K562 (cell line): ENCODE results near the gene KCNK1. TPM values are rescaled to one million over a fixed set of nuclear protein-coding genes. Genes with fewer than 3 reads are reported as not detected.
A peak's percentile ranks its signal among the peaks of the same experiment; 100 is the strongest.

Experiments
- BRF1 ChIP-seq: IDR thresholded peaks from 3 replicates; pipeline ENCODE4 v1.6.1; 2011; ENCODE audit warnings: borderline replicate concordance, mild to moderate bottlenecking; ENCODE audit not compliant: insufficient read length; ENCODE audit errors: extremely low read depth
- CBX2 ChIP-seq: fragments of 200-600 bp; sonication (generic); IDR thresholded peaks from one replicate; pipeline ENCODE4 v1.6.1; 2012; ENCODE audit warnings: mild to moderate bottlenecking, low read length, inconsistent platforms; ENCODE audit not compliant: insufficient read depth, poor library complexity, severe bottlenecking
- CCNT2 ChIP-seq: IDR thresholded peaks from 2 replicates; pipeline ENCODE4 v1.6.1; 2011; ENCODE audit warnings: borderline replicate concordance, low read depth, mild to moderate bottlenecking, moderate library complexity, mixed read lengths, low read length; ENCODE audit not compliant: insufficient read length; ENCODE audit errors: extremely low read depth
- CEBPB ChIP-seq: fragments of 450-650 bp; IDR thresholded peaks from 2 replicates; pipeline ENCODE4 v1.6.1; 2016; ENCODE audit warnings: missing genetic modification characterization, missing compliant biosample characterization
- CXXC5 ChIP-seq: fragments of 250-450 bp; sonication (Bioruptor Pico); IDR thresholded peaks from 2 replicates; pipeline ENCODE4 v1.8.0; 2022; ENCODE audit warnings: inconsistent platforms, mild to moderate bottlenecking, moderate library complexity
- FIP1L1 ChIP-seq: fragments of 200-400 bp; formaldehyde crosslinking; IDR thresholded peaks from 2 replicates; pipeline ENCODE4 v1.6.1; 2018; ENCODE audit warnings: mild to moderate bottlenecking, low read depth, low read length; ENCODE audit not compliant: poor library complexity, severe bottlenecking
- FOS ChIP-seq: IDR thresholded peaks from 3 replicates; pipeline ENCODE4 v1.6.1; 2011; ENCODE audit not compliant: insufficient read length; ENCODE audit errors: extremely low read depth
- FOSL1 ChIP-seq: fragments of 200-800 bp; sonication (Bioruptor generic); conservative IDR thresholded peaks from 2 replicates; pipeline ENCODE4 v1.6.1; 2016; ENCODE audit warnings: missing genetic modification characterization, missing compliant biosample characterization
- IRF2 ChIP-seq: sonication (generic); formaldehyde crosslinking; IDR thresholded peaks from 2 replicates; pipeline ENCODE4 v1.8.1; 2022; ENCODE audit warnings: mild to moderate bottlenecking, missing genetic modification reagents
- KHSRP ChIP-seq: fragments of 450-650 bp; IDR thresholded peaks from 2 replicates; pipeline ENCODE4 v1.6.1; 2017
- KLF10 ChIP-seq: fragments of 250-450 bp; sonication (Bioruptor Pico); IDR thresholded peaks from 2 replicates; pipeline ENCODE4 v1.6.1; 2021; ENCODE audit warnings: matching md5 sums
- MAZ ChIP-seq, 2 experiments: fragments of 450-650 bp in 1 of 2; sonication (generic) in 1 of 2; formaldehyde crosslinking; IDR thresholded peaks in 1 of 2; conservative IDR thresholded peaks in 1 of 2; 2 replicates each; pipeline versions ENCODE4 v1.4.0 to v1.5.0; 2020; ENCODE audit warnings: mild to moderate bottlenecking in 1 of 2, missing genetic modification reagents in 1 of 2
- SIRT6 ChIP-seq: IDR thresholded peaks from one replicate; pipeline ENCODE4 v1.6.1; 2012; ENCODE audit warnings: low read depth, mild to moderate bottlenecking, control low read depth, inconsistent platforms, low read length, moderate library complexity
- SNRNP70 ChIP-seq: fragments of 200-400 bp; formaldehyde crosslinking; optimal IDR thresholded peaks from 2 replicates; pipeline ENCODE3; 2017; ENCODE audit warnings: low read depth, low read length
- TEAD2 ChIP-seq: fragments of 450-650 bp; IDR thresholded peaks from 2 replicates; pipeline ENCODE4 v1.6.1; 2016; ENCODE audit warnings: missing genetic modification characterization, control low read depth, missing compliant biosample characterization
- ZNF23 ChIP-seq: fragments of 250-450 bp; sonication (Bioruptor Pico); IDR thresholded peaks from 2 replicates; pipeline ENCODE4 v1.4.0; 2020; ENCODE audit warnings: mild to moderate bottlenecking
- ZNF699 ChIP-seq: fragments of 250-450 bp; sonication (Bioruptor Pico); IDR thresholded peaks from 2 replicates; pipeline ENCODE4 v1.8.0; 2021; ENCODE audit warnings: mild to moderate bottlenecking, moderate library complexity; ENCODE audit not compliant: insufficient replicate concordance
- ZZZ3 ChIP-seq: fragments of 450-650 bp; IDR thresholded peaks from 2 replicates; pipeline ENCODE4 v1.6.1; 2016; ENCODE audit warnings: antibody characterized with exemption, mild to moderate bottlenecking, moderate library complexity
- polyA plus RNA-seq, 8 experiments: library from polyadenylated mRNA; depleted of rRNA in 4 of 8; stranded (reverse) in 5 of 8; unstranded in 3 of 8; fragments of >200 nt; fragmentation: Nextera tagmentation in 2 of 8; fragmentation: Illumina TruSeq in 1 of 8; extraction: Ambion mirVana in 2 of 8; extraction: Trizol in 1 of 8; gene quantifications; 2 replicates each; pipeline versions ENCODE4 v1.2.1 to v1.2.3, GENCODE V29; 2011 to 2014; ENCODE audit warnings: inconsistent platforms in 1 of 8, missing spikeins in 1 of 8
- total RNA-seq, 7 experiments: library from RNA; depleted of rRNA in 6 of 7; stranded (reverse); fragments of >200 nt in 6 of 7; fragmentation: Illumina TruSeq in 2 of 7; extraction: Trizol in 2 of 7; gene quantifications; 2 replicates each; pipeline versions ENCODE4 v1.2.1 to v1.2.3, GENCODE V29; 2011 to 2021; ENCODE audit warnings: low replicate concordance in 1 of 7
- TF ChIP-seq, protein P1 (sequence below): fragments of 250-450 bp; sonication (Bioruptor Pico); IDR thresholded peaks from 2 replicates; pipeline ENCODE4 v1.4.0; 2020
- TF ChIP-seq, protein P2 (sequence below), 2 experiments: fragments of 250-450 bp in 1 of 2; fragments of 450-650 bp in 1 of 2; sonication (Bioruptor Pico) in 1 of 2; IDR thresholded peaks; 2 replicates each; pipeline versions ENCODE4 v1.6.1 to v1.8.0; 2016 to 2021; ENCODE audit warnings: mild to moderate bottlenecking in 2 of 2, moderate library complexity in 2 of 2, missing compliant biosample characterization in 1 of 2, missing genetic modification characterization in 1 of 2
- TF ChIP-seq, protein P3 (sequence below): fragments of 200-400 bp; formaldehyde crosslinking; IDR thresholded peaks from 2 replicates; pipeline ENCODE4 v1.6.1; 2017; ENCODE audit warnings: mild to moderate bottlenecking, low read depth, low read length, moderate library complexity

KCNK1 gene
- total and polyA plus RNA-seq, 9 of the 15 experiments (the other 6 are each of a cell fraction or from before 2014, with no cell fraction given) = 3.1 to 22.7 (median 6.0) TPM

DNA sequence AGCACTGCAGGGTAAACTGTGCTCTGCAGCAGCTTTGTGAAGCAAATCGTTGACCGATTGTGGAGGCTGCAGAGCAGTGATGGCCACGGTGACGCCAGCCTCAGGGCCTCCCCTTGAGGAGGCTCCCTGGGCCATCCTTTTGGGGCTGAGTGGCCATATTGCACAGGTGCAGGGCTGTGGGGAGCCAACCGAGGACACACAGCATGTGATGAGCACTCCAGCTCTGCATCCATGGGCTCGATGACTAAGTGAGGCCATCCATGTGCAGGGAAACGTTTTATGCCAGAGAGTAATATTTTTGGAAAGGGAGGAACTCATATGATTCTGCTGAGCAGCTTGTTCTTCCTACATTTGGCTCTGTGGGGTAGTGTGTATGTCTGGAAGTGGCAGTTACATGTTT lies 24.6 kb downstream of the KCNK1 start (continued):
- TF ChIP-seq, protein P1, sequence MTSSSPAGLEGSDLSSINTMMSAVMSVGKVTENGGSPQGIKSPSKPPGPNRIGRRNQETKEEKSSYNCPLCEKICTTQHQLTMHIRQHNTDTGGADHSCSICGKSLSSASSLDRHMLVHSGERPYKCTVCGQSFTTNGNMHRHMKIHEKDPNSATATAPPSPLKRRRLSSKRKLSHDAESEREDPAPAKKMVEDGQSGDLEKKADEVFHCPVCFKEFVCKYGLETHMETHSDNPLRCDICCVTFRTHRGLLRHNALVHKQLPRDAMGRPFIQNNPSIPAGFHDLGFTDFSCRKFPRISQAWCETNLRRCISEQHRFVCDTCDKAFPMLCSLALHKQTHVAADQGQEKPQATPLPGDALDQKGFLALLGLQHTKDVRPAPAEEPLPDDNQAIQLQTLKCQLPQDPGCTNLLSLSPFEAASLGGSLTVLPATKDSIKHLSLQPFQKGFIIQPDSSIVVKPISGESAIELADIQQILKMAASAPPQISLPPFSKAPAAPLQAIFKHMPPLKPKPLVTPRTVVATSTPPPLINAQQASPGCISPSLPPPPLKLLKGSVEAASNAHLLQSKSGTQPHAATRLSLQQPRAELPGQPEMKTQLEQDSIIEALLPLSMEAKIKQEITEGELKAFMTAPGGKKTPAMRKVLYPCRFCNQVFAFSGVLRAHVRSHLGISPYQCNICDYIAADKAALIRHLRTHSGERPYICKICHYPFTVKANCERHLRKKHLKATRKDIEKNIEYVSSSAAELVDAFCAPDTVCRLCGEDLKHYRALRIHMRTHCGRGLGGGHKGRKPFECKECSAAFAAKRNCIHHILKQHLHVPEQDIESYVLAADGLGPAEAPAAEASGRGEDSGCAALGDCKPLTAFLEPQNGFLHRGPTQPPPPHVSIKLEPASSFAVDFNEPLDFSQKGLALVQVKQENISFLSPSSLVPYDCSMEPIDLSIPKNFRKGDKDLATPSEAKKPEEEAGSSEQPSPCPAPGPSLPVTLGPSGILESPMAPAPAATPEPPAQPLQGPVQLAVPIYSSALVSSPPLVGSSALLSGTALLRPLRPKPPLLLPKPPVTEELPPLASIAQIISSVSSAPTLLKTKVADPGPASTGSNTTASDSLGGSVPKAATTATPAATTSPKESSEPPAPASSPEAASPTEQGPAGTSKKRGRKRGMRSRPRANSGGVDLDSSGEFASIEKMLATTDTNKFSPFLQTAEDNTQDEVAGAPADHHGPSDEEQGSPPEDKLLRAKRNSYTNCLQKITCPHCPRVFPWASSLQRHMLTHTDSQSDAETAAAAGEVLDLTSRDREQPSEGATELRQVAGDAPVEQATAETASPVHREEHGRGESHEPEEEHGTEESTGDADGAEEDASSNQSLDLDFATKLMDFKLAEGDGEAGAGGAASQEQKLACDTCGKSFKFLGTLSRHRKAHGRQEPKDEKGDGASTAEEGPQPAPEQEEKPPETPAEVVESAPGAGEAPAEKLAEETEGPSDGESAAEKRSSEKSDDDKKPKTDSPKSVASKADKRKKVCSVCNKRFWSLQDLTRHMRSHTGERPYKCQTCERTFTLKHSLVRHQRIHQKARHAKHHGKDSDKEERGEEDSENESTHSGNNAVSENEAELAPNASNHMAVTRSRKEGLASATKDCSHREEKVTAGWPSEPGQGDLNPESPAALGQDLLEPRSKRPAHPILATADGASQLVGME (CRISPR knock-in tag) = no peak
- TF ChIP-seq CBX2 = no peak
- TF ChIP-seq TEAD2 (tag) = no peak
- TF ChIP-seq FIP1L1 = no peak
- TF ChIP-seq CCNT2 = no peak
- TF ChIP-seq, protein P2, sequence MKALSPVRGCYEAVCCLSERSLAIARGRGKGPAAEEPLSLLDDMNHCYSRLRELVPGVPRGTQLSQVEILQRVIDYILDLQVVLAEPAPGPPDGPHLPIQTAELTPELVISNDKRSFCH (CRISPR knock-in tag; IDR thresholded peaks at IDR 0.05) = no peak
- TF ChIP-seq, protein P2 (tag; IDR thresholded peaks at IDR 0.05) = no peak
- no peak for TF ChIP-seq SNRNP70
- TF ChIP-seq ZZZ3 = no peak
- TF ChIP-seq FOSL1 (tag) = no peak
- no peak for TF ChIP-seq BRF1
- TF ChIP-seq MAZ (CRISPR knock-in tag; conservative IDR thresholded peaks at IDR 0.05 in 1 of 2, IDR thresholded peaks at IDR 0.05 in 1 of 2) = peak in 1 of 2 experiments; percentile 34; a peak in 1 of 4 replicates
- TF ChIP-seq CXXC5 (CRISPR knock-in tag) = 0 out of 2 replicates have a peak, but pooled peaks have one; percentile 27
- no peak for TF ChIP-seq KHSRP
- no peak for TF ChIP-seq FOS
- TF ChIP-seq CEBPB = no peak
- TF ChIP-seq, protein P3, sequence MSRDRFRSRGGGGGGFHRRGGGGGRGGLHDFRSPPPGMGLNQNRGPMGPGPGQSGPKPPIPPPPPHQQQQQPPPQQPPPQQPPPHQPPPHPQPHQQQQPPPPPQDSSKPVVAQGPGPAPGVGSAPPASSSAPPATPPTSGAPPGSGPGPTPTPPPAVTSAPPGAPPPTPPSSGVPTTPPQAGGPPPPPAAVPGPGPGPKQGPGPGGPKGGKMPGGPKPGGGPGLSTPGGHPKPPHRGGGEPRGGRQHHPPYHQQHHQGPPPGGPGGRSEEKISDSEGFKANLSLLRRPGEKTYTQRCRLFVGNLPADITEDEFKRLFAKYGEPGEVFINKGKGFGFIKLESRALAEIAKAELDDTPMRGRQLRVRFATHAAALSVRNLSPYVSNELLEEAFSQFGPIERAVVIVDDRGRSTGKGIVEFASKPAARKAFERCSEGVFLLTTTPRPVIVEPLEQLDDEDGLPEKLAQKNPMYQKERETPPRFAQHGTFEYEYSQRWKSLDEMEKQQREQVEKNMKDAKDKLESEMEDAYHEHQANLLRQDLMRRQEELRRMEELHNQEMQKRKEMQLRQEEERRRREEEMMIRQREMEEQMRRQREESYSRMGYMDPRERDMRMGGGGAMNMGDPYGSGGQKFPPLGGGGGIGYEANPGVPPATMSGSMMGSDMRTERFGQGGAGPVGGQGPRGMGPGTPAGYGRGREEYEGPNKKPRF = no peak
- no peak for TF ChIP-seq ZNF23
- TF ChIP-seq IRF2 (CRISPR knock-in tag) = no peak
- no peak for TF ChIP-seq KLF10
- TF ChIP-seq ZNF699 (CRISPR knock-in tag) = no peak
- TF ChIP-seq SIRT6 = no peak
